ENCODE data around the gene GNAL.

GNAL gene

DNA sequence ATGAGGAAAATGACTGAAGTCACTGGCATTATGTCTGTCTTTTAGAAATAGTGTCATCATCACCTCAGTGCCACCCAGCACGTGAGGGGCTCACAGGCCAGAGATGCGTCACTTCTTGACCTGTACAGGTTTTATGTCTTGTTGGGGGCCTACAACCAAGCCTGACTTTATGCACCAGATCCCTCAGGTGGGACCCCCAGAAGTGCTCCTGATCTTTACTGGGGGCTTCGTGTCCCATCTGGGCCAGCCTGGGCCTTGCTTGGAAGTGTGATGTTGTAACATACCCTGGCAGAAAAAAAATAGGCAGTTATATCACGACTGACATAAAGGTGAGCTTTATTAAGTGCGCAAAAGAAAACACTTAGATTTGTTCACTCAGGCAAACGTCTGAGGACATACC, 21.5 kb upstream of the GNAL start (continued):
- TF ChIP-seq, protein P1, sequence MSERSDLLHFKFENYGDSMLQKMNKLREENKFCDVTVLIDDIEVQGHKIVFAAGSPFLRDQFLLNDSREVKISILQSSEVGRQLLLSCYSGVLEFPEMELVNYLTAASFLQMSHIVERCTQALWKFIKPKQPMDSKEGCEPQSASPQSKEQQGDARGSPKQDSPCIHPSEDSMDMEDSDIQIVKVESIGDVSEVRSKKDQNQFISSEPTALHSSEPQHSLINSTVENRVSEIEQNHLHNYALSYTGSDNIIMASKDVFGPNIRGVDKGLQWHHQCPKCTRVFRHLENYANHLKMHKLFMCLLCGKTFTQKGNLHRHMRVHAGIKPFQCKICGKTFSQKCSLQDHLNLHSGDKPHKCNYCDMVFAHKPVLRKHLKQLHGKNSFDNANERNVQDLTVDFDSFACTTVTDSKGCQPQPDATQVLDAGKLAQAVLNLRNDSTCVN (tag by site-specific recombination; optimal IDR thresholded peaks at IDR 0.05): no peak
- TF ChIP-seq ZNF473 (tag by site-specific recombination; IDR thresholded peaks at IDR 0.05): no peak
- TF ChIP-seq, protein P2, sequence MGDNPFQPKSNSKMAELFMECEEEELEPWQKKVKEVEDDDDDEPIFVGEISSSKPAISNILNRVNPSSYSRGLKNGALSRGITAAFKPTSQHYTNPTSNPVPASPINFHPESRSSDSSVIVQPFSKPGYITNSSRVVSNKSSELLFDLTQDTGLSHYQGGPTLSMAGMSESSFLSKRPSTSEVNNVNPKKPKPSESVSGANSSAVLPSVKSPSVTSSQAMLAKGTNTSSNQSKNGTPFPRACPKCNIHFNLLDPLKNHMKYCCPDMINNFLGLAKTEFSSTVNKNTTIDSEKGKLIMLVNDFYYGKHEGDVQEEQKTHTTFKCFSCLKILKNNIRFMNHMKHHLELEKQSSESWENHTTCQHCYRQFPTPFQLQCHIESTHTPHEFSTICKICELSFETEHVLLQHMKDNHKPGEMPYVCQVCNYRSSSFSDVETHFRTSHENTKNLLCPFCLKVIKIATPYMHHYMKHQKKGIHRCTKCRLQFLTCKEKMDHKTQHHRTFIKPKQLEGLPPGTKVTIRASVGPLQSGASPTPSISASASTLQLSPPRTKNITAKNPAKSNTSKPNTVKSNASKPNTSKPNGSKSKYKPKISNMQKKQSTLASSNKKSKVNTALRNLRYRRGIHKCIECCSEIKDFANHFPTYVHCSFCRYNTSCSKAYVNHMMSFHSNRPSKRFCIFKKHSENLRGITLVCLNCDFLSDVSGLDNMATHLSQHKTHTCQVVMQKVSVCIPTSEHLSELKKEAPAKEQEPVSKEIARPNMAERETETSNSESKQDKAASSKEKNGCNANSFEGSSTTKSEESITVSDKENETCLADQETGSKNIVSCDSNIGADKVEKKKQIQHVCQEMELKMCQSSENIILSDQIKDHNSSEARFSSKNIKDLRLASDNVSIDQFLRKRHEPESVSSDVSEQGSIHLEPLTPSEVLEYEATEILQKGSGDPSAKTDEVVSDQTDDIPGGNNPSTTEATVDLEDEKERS (tag by site-specific recombination; IDR thresholded peaks at IDR 0.05): no peak

DNA sequence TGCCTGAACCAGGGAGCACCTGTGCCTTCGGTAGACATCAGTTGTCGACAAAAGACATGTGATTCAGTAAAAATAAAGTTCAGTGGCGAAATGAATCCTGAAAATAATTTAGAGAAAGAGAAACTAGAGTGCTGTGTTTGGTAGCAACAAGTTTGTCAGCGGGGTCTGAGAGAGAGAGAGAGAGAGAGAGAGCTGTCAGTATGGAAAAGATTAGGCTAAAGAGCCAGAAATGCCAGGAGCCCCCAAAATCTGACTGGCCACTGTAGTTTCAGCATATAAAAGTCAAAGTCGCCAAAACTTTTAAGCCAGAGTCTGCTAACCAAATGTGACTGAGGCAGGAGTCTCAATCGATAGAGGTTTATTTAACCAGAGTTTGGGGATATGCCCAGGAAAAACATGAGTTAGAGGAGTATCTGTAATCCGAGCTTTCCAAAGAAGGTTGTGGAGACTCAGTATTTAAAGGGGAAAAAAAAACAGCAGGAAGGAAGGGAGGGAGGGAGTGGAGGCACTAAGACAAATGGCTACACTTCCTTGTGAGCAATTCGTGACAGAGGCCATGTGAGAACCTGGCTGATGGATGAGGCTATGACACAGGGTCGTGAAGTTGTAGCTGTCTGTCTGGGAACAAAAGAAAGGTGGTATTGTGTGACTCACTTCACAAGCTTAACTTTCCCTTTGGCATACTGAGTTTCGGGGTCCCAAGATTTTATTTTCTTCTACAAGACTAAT, 20.5 kb upstream of the GNAL start:
- ChIA-PET POLR2A (no interaction called here), CTCF (interaction anchor here (0.6 to 3.8 kb wide), 3 partner anchors 12 to 327 kb away, joined by 3 to 30 read pairs (median 3); no protein-coding TSS in a partner anchor)
- TF ChIP-seq ZNF341 (tag by site-specific recombination; IDR thresholded peaks at IDR 0.05; ENCODE audit: low read depth) (0 out of 2 replicates have a peak, but pooled peaks have one; percentile 14), ZNF223 (tag by site-specific recombination; IDR thresholded peaks at IDR 0.05) (no peak), ZNF266 (tag by site-specific recombination; IDR thresholded peaks at IDR 0.05; ENCODE audit: low read depth) (no peak), SCRT2 (tag by site-specific recombination; IDR thresholded peaks at IDR 0.05) (peak; percentile 68), ZBTB17 (tag by site-specific recombination; IDR thresholded peaks at IDR 0.05) (0 out of 2 replicates have a peak, but pooled peaks have one; percentile 21), GLIS1 (tag by site-specific recombination; IDR thresholded peaks at IDR 0.05) (no peak), SETDB1 (IDR thresholded peaks at IDR 0.05; ENCODE audit: insufficient read length, low read length) (no peak), ZBTB1 (tag by site-specific recombination; IDR thresholded peaks at IDR 0.05) (no peak), WT1 (tag by site-specific recombination; IDR thresholded peaks at IDR 0.05) (peak; percentile 63)
- TF ChIP-seq, protein P3, sequence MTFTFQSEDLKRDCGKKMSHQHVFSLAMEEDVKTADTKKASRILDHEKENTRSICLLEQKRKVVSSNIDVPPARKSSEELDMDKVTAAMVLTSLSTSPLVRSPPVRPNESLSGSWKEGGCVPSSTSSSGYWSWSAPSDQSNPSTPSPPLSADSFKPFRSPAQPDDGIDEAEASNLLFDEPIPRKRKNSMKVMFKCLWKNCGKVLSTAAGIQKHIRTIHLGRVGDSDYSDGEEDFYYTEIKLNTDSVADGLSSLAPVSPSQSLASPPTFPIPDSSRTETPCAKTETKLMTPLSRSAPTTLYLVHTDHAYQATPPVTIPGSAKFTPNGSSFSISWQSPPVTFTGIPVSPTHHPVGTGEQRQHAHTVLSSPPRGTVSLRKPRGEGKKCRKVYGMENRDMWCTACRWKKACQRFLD (tag by site-specific recombination; IDR thresholded peaks at IDR 0.05): no peak
- TF ChIP-seq, protein P4, sequence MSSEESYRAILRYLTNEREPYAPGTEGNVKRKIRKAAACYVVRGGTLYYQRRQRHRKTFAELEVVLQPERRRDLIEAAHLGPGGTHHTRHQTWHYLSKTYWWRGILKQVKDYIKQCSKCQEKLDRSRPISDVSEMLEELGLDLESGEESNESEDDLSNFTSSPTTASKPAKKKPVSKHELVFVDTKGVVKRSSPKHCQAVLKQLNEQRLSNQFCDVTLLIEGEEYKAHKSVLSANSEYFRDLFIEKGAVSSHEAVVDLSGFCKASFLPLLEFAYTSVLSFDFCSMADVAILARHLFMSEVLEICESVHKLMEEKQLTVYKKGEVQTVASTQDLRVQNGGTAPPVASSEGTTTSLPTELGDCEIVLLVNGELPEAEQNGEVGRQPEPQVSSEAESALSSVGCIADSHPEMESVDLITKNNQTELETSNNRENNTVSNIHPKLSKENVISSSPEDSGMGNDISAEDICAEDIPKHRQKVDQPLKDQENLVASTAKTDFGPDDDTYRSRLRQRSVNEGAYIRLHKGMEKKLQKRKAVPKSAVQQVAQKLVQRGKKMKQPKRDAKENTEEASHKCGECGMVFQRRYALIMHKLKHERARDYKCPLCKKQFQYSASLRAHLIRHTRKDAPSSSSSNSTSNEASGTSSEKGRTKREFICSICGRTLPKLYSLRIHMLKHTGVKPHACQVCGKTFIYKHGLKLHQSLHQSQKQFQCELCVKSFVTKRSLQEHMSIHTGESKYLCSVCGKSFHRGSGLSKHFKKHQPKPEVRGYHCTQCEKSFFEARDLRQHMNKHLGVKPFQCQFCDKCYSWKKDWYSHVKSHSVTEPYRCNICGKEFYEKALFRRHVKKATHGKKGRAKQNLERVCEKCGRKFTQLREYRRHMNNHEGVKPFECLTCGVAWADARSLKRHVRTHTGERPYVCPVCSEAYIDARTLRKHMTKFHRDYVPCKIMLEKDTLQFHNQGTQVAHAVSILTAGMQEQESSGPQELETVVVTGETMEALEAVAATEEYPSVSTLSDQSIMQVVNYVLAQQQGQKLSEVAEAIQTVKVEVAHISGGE (tag by site-specific recombination; conservative IDR thresholded peaks at IDR 0.05; ENCODE audit: low read depth): no peak
- TF ChIP-seq, protein P5, sequence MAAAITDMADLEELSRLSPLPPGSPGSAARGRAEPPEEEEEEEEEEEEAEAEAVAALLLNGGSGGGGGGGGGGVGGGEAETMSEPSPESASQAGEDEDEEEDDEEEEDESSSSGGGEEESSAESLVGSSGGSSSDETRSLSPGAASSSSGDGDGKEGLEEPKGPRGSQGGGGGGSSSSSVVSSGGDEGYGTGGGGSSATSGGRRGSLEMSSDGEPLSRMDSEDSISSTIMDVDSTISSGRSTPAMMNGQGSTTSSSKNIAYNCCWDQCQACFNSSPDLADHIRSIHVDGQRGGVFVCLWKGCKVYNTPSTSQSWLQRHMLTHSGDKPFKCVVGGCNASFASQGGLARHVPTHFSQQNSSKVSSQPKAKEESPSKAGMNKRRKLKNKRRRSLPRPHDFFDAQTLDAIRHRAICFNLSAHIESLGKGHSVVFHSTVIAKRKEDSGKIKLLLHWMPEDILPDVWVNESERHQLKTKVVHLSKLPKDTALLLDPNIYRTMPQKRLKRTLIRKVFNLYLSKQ (tag by site-specific recombination; IDR thresholded peaks at IDR 0.05; ENCODE audit: borderline replicate concordance): no peak

More for the DNA sequence above, 20.5 kb upstream of the GNAL start:
- Histone ChIP-seq H3K9me3 (ENCODE audit: control insufficient read depth, insufficient read depth, low read depth, low read length) (no peaks in the 10 kb centered on the region), H3K4me3 (ENCODE audit: low read depth, low read length) (no peak overlapping the region), H3K4me1 (ENCODE audit: control insufficient read depth, insufficient read depth, low read length) (no peaks in the 10 kb centered on the region; the same call in 1 of the 2 replicates), H3K36me3 (ENCODE audit: control insufficient read depth in 2 of 2, insufficient read depth in 1 of 2, low read length in 2 of 2) (no peaks in the 10 kb centered on the region), H3K27ac (ENCODE audit: extremely low read depth, low read depth, low read length) (no peak overlapping the region)

Data from HEK293 (cell line).